Left renal pelvis (tissue), 4 donors: ENCODE measurements around the gene GATB. TPM values are rescaled to one million over a fixed set of nuclear protein-coding genes. Genes with fewer than 3 reads are reported as not detected.

Experiments
- DNase-seq, 4 donors: peaks; one replicate each; pipeline ENCODE4 v3.0.0-alpha.2; 2013; ENCODE audit warnings: low read depth in 4 of 4, low spot score in 3 of 4
- polyA plus RNA-seq, 4 donors: library from polyadenylated mRNA; unstranded; fragments of 120-200 nt; gene quantifications; one replicate each; pipeline ENCODE4 v1.2.1, GENCODE V29; 2013; ENCODE audit not compliant: insufficient read length in 4 of 4

Gene GATB
- polyA plus RNA-seq, 4 donors: 17.3 to 35.6 (median 31.7) TPM

GRCh38 chr4:151624626-151625565 is 135.9 kb downstream of the GATB start:
- no peak for DNase-seq
